ENCODE data around the gene EIF3C. TPM values are rescaled to one million over a fixed set of nuclear protein-coding genes. Genes with fewer than 3 reads are reported as not detected.
"Not testable (repeated sequence)": the region's sequence is repeated elsewhere in the genome, so short reads cannot be mapped to it uniquely, and the experiment has no call there.

Gene EIF3C
- total and polyA plus RNA-seq, 2 of the 8 experiments (the other 6 are each of a cell fraction or from before 2014, with no cell fraction given): 672 to 1,250 TPM

DNA sequence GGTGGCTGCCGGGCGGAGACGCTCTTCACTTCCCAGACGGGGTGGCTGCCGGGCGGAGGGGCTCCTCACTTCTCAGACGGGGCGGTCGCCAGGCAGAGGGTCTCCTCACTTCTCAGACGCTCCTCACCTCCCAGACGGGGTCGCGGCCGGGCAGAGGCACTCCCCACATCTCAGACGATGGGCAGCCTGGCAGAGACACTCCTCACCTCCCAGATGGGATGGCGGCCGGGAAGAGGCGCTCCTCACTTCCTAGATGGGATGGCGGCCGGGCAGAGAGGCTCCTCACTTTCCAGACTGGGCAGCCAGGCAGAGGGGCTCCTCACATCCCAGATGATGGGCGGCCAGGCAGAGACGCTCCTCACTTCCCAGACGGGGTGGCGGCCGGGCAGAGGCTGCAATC is 45.0 kb upstream of the EIF3C start:
- POLR2A ChIA-PET (ENCODE audit: partially characterized antibody); FAIRE-seq; H4K91ac ChIP-seq (replicated peaks; ENCODE audit: insufficient read length, low read length); H3K27me3 ChIP-seq (replicated peaks in 1 of 4; ENCODE audit: control insufficient read depth in 3 of 4, extremely low read depth in 1 of 4, insufficient read depth in 3 of 4, low read length in 3 of 4); H2BK15ac ChIP-seq (ENCODE audit: low read length); H2AK5ac ChIP-seq (ENCODE audit: low read depth, low read length); H2BK5ac ChIP-seq (ENCODE audit: low read depth, low read length); H3K56ac ChIP-seq (replicated peaks; ENCODE audit: insufficient read length, low read depth, low read length); H3K23ac ChIP-seq (ENCODE audit: insufficient read length); H3K9ac ChIP-seq (replicated peaks in 1 of 4; ENCODE audit: extremely low read depth in 1 of 4, low read depth in 3 of 4, low read length in 3 of 4); H3K9me3 ChIP-seq (ENCODE audit: insufficient read depth in 2 of 2, low read depth in 1 of 2, low read length in 1 of 2); H3K4ac ChIP-seq (replicated peaks; ENCODE audit: insufficient read length, low read depth, low read length); H3K23me2 ChIP-seq (ENCODE audit: low read depth, low read length); CTCF ChIA-PET (ENCODE audit: partially characterized antibody); H2BK120ac ChIP-seq (replicated peaks; ENCODE audit: low read depth, low read length); H2AFZ ChIP-seq (ENCODE audit: low read length); H3K14ac ChIP-seq (ENCODE audit: insufficient read length); H3K4me3 ChIP-seq (ENCODE audit: extremely low read depth in 1 of 4, insufficient read depth in 2 of 4, low read depth in 3 of 4, low read length in 4 of 4); H4K5ac ChIP-seq (ENCODE audit: insufficient read length, low read depth, low read length); H3K18ac ChIP-seq (ENCODE audit: extremely low read depth, low read length); H4K8ac ChIP-seq (ENCODE audit: extremely low read depth, insufficient read depth, low read length); H2BK20ac ChIP-seq (ENCODE audit: low read length); H4K20me1 ChIP-seq (replicated peaks in 1 of 2; ENCODE audit: control insufficient read depth in 1 of 2, insufficient read depth in 2 of 2, low read length in 2 of 2); H3K36me3 ChIP-seq (ENCODE audit: control insufficient read depth in 2 of 4, insufficient read depth in 4 of 4, low read length in 3 of 4); H3K79me2 ChIP-seq (ENCODE audit: control insufficient read depth in 1 of 2, insufficient read depth in 2 of 2, low read length in 2 of 2); H3K4me1 ChIP-seq (replicated peaks in 1 of 4; ENCODE audit: control insufficient read depth in 3 of 4, insufficient read depth in 4 of 4, low read length in 3 of 4); H2BK12ac ChIP-seq (ENCODE audit: low read depth, low read length); H3K79me1 ChIP-seq (ENCODE audit: low read depth, low read length); H3K4me2 ChIP-seq (ENCODE audit: insufficient read depth in 1 of 2, low read depth in 2 of 2, low read length in 2 of 2); H3K27ac ChIP-seq (ENCODE audit: low read depth, low read length); DNase-seq (ENCODE audit: low read depth in 1 of 2, low spot score in 2 of 2): not testable (repeated sequence)
- WGBS, 2 experiments (ENCODE audit: extremely low coverage in 1 of 2, insufficient coverage in 1 of 2, insufficient read length in 1 of 2, insufficient replicate concordance in 2 of 2, low coverage in 1 of 2, low lambda C conversion rate in 2 of 2, missing lambda C conversion rate in 1 of 2): 91% methylated on average over 11 of the region's 25 CpGs; no CpG with 5 or more reads in 1 of the 2 experiments

DNA sequence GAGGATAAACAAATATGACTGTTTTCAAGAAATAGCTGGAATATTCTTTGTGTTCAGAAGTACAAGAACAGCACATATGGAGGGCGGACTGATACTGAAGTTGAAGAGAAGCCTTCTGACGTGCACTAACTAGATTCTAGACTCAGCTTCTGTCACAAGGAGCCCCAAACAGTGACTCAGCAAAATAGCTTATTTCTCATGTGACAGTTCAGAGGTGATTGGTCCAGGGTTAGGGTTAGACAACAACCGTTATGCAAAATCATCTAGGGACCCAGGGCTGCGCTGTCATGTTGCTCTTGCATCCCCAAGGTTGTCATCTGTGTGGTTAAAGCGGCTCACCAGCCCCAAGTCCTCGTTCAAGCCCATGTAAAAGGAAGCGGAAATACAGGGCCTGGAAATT is 43.8 kb upstream of the EIF3C start:
- H2BK5ac ChIP-seq (ENCODE audit: low read depth, low read length); CTCF ChIA-PET (ENCODE audit: partially characterized antibody); H3K27ac ChIP-seq (ENCODE audit: low read depth, low read length); H3K36me3 ChIP-seq (ENCODE audit: control insufficient read depth in 2 of 4, insufficient read depth in 4 of 4, low read length in 3 of 4); DNase-seq (ENCODE audit: low read depth in 1 of 2, low spot score in 2 of 2); H3K9me3 ChIP-seq (ENCODE audit: insufficient read depth in 2 of 2, low read depth in 1 of 2, low read length in 1 of 2); H3K56ac ChIP-seq (replicated peaks; ENCODE audit: insufficient read length, low read depth, low read length); H3K18ac ChIP-seq (ENCODE audit: extremely low read depth, low read length); H4K20me1 ChIP-seq (replicated peaks in 1 of 2; ENCODE audit: control insufficient read depth in 1 of 2, insufficient read depth in 2 of 2, low read length in 2 of 2); H3K4me3 ChIP-seq (ENCODE audit: extremely low read depth in 1 of 4, insufficient read depth in 2 of 4, low read depth in 3 of 4, low read length in 4 of 4); H4K8ac ChIP-seq (ENCODE audit: extremely low read depth, insufficient read depth, low read length); H3K23me2 ChIP-seq (ENCODE audit: low read depth, low read length); H3K23ac ChIP-seq (ENCODE audit: insufficient read length); H2BK12ac ChIP-seq (ENCODE audit: low read depth, low read length); H2BK120ac ChIP-seq (replicated peaks; ENCODE audit: low read depth, low read length); H3K14ac ChIP-seq (ENCODE audit: insufficient read length); H3K79me2 ChIP-seq (ENCODE audit: control insufficient read depth in 1 of 2, insufficient read depth in 2 of 2, low read length in 2 of 2); H3K4ac ChIP-seq (replicated peaks; ENCODE audit: insufficient read length, low read depth, low read length); H2BK20ac ChIP-seq (ENCODE audit: low read length); H2AFZ ChIP-seq (ENCODE audit: low read length); H2BK15ac ChIP-seq (ENCODE audit: low read length); H4K91ac ChIP-seq (replicated peaks; ENCODE audit: insufficient read length, low read length); H3K9ac ChIP-seq (replicated peaks in 1 of 4; ENCODE audit: extremely low read depth in 1 of 4, low read depth in 3 of 4, low read length in 3 of 4); FAIRE-seq; H2AK5ac ChIP-seq (ENCODE audit: low read depth, low read length); H4K5ac ChIP-seq (ENCODE audit: insufficient read length, low read depth, low read length); POLR2A ChIA-PET (ENCODE audit: partially characterized antibody); H3K27me3 ChIP-seq (replicated peaks in 1 of 4; ENCODE audit: control insufficient read depth in 3 of 4, extremely low read depth in 1 of 4, insufficient read depth in 3 of 4, low read length in 3 of 4); H3K79me1 ChIP-seq (ENCODE audit: low read depth, low read length); H3K4me2 ChIP-seq (ENCODE audit: insufficient read depth in 1 of 2, low read depth in 2 of 2, low read length in 2 of 2); H3K4me1 ChIP-seq (replicated peaks in 1 of 4; ENCODE audit: control insufficient read depth in 3 of 4, insufficient read depth in 4 of 4, low read length in 3 of 4): not testable (repeated sequence)
- no CpG with 5 or more reads among the region's 7 CpGs for WGBS, 2 experiments (ENCODE audit: extremely low coverage in 1 of 2, insufficient coverage in 1 of 2, insufficient read length in 1 of 2, insufficient replicate concordance in 2 of 2, low coverage in 1 of 2, low lambda C conversion rate in 2 of 2, missing lambda C conversion rate in 1 of 2)
